SK-N-SH treated with all-trans-retinoic acid at 6 μM for 48 hours (cell line): ENCODE results near the gene CDC42EP2.

Source experiments
- ATAC-seq: fragments of 200-7000 bp; cut with Tn5 transposase; 3 replicates; pipeline ENCODE4 v1.9.1; 2020; ENCODE audit warnings: mild to moderate bottlenecking, moderate library complexity
- BACH2 ChIP-seq: fragments of 250-450 bp; sonication (Bioruptor Pico); IDR thresholded peaks from 2 replicates; pipeline ENCODE4 v1.9.0; 2021; ENCODE audit warnings: mild to moderate bottlenecking, borderline replicate concordance
- CREB5 ChIP-seq: fragments of 250-450 bp; sonication (Bioruptor Pico); IDR thresholded peaks from 2 replicates; pipeline ENCODE4 v1.5.1; 2020; ENCODE audit warnings: low read depth, mild to moderate bottlenecking, moderate library complexity
- CSDC2 ChIP-seq: fragments of 250-450 bp; sonication (Bioruptor Pico); IDR thresholded peaks from 2 replicates; pipeline ENCODE4 v1.5.0; 2020; ENCODE audit warnings: mild to moderate bottlenecking, moderate library complexity
- GLIS3 ChIP-seq: fragments of 250-450 bp; sonication (Bioruptor Pico); IDR thresholded peaks from 2 replicates; pipeline ENCODE4 v1.5.0; 2020; ENCODE audit warnings: mild to moderate bottlenecking, moderate library complexity
- ISL1 ChIP-seq: fragments of 250-450 bp; sonication (Bioruptor Pico); IDR thresholded peaks from 2 replicates; pipeline ENCODE4 v2.1.2; 2022; ENCODE audit warnings: mild to moderate bottlenecking, moderate library complexity
- OSR1 ChIP-seq: fragments of 250-450 bp; sonication (Bioruptor Pico); IDR thresholded peaks from 2 replicates; pipeline ENCODE4 v1.8.0; 2022; ENCODE audit warnings: moderate library complexity, mild to moderate bottlenecking, inconsistent platforms
- POU6F1 ChIP-seq: fragments of 250-450 bp; sonication (Bioruptor Pico); IDR thresholded peaks from 2 replicates; pipeline ENCODE4 v1.8.0; 2021; ENCODE audit warnings: low read depth, mild to moderate bottlenecking, moderate library complexity, borderline replicate concordance
- PPARA ChIP-seq: fragments of 250-450 bp; sonication (Bioruptor Pico); IDR thresholded peaks from 2 replicates; pipeline ENCODE4 v1.5.0; 2020; ENCODE audit warnings: mild to moderate bottlenecking, borderline replicate concordance
- RARB ChIP-seq: fragments of 250-450 bp; sonication (Bioruptor Pico); IDR thresholded peaks from 2 replicates; pipeline ENCODE4 v1.8.0; 2021; ENCODE audit warnings: mild to moderate bottlenecking, moderate library complexity
- SNAI2 ChIP-seq: fragments of 250-450 bp; sonication (Bioruptor Pico); IDR thresholded peaks from 2 replicates; pipeline ENCODE4 v1.5.0; 2020; ENCODE audit warnings: mild to moderate bottlenecking, moderate library complexity
- TSHZ2 ChIP-seq: fragments of 250-450 bp; sonication (Bioruptor Pico); IDR thresholded peaks from 2 replicates; pipeline ENCODE4 v1.5.0; 2020; ENCODE audit warnings: mild to moderate bottlenecking, moderate library complexity
- ZC3H10 ChIP-seq: fragments of 250-450 bp; sonication (Bioruptor Pico); IDR thresholded peaks from 2 replicates; pipeline ENCODE4 v1.5.1; 2021; ENCODE audit warnings: mild to moderate bottlenecking, moderate library complexity
- ZFP3 ChIP-seq: fragments of 250-450 bp; sonication (Bioruptor Pico); IDR thresholded peaks from 2 replicates; pipeline ENCODE4 v1.5.0; 2020; ENCODE audit warnings: mild to moderate bottlenecking, moderate library complexity
- ZFP30 ChIP-seq: fragments of 450-650 bp; formaldehyde crosslinking; IDR thresholded peaks from 2 replicates; pipeline ENCODE4 v1.5.0; 2022; ENCODE audit warnings: mild to moderate bottlenecking, moderate library complexity
- ZNF565 ChIP-seq: fragments of 450-650 bp; formaldehyde crosslinking; conservative IDR thresholded peaks from 2 replicates; pipeline ENCODE4 v1.5.0; 2020; ENCODE audit warnings: low read depth, mild to moderate bottlenecking, moderate library complexity
- ZNF8 ChIP-seq: fragments of 450-650 bp; formaldehyde crosslinking; IDR thresholded peaks from 2 replicates; pipeline ENCODE4 v1.5.0; 2020; ENCODE audit warnings: mild to moderate bottlenecking, moderate library complexity

CDC42EP2 gene

GRCh38 chr11:65334696-65335295 is 20.1 kb downstream of the CDC42EP2 start (continued):
- TF ChIP-seq OSR1 (no peak), CREB5 (CRISPR knock-in tag) (no peak), ZFP3 (no peak), TSHZ2 (no peak), ZNF8 (CRISPR knock-in tag) (no peak), RARB (CRISPR knock-in tag) (no peak)

GRCh38 chr11:65338676-65339075 is 24.0 kb downstream of the CDC42EP2 start:
- no peak for TF ChIP-seq GLIS3
- no peak for TF ChIP-seq SNAI2 (CRISPR knock-in tag)
- no peak for TF ChIP-seq TSHZ2
- no peak for TF ChIP-seq ZFP3
- TF ChIP-seq ISL1 (CRISPR knock-in tag): no peak
- no peak for ATAC-seq

GRCh38 chr11:65340226-65340625 is 25.6 kb downstream of the CDC42EP2 start:
- TF ChIP-seq POU6F1 (no peak), ZFP30 (CRISPR knock-in tag) (no peak), ZNF8 (CRISPR knock-in tag) (no peak), ZNF565 (CRISPR knock-in tag) (no peak), ZC3H10 (CRISPR knock-in tag) (no peak), BACH2 (CRISPR knock-in tag) (no peak), TSHZ2 (no peak), CSDC2 (CRISPR knock-in tag) (no peak), PPARA (CRISPR knock-in tag) (no peak), OSR1 (no peak), CREB5 (CRISPR knock-in tag) (no peak)
- ATAC-seq: no peak
